Fibroblast of villous mesenchyme (primary cell): ENCODE data around the gene FERD3L. TPM values are rescaled to one million over a fixed set of nuclear protein-coding genes. Genes with fewer than 3 reads are reported as not detected.

Experiments
- DNase-seq: peaks from one replicate; pipeline ENCODE4 v3.0.0-alpha.2; 2010; ENCODE audit warnings: low read depth
- H3K4me3 ChIP-seq: 2 replicates; pipeline ENCODE4 v1.5.1; 2011; ENCODE audit warnings: low read depth, mild to moderate bottlenecking, low read length
- total RNA-seq: library from RNA; depleted of rRNA; stranded (reverse); fragments of >200 nt; gene quantifications from 2 replicates; pipeline ENCODE4 v1.2.3, GENCODE V29; 2012
- TF ChIP-seq, protein P1 (sequence below): IDR thresholded peaks from 2 replicates; pipeline ENCODE4 v1.5.1; 2012; ENCODE audit warnings: low read depth, mild to moderate bottlenecking, low read length; ENCODE audit not compliant: insufficient read depth

The FERD3L gene
- total RNA-seq, 1 donor = not detected

DNA sequence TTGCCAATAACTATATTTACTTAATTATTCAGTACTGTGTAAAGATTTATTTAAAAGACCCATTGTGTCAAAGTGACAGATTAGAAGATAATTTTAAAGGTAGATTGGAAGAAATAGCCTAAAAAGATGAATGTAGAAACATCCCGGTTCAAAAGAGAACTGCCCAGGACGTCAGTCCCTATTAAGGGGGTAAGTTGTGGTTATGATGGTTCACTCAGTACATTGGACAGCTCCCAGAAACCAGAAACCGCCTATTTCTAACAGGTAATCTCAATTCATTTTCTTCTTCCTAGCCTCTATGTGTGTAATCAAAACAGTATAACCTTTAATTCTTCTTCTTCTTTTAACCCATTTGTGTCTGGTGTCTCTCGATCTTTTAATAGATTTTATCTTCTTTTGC lies 1.5 kb upstream of the FERD3L start:
- TF ChIP-seq, protein P1, sequence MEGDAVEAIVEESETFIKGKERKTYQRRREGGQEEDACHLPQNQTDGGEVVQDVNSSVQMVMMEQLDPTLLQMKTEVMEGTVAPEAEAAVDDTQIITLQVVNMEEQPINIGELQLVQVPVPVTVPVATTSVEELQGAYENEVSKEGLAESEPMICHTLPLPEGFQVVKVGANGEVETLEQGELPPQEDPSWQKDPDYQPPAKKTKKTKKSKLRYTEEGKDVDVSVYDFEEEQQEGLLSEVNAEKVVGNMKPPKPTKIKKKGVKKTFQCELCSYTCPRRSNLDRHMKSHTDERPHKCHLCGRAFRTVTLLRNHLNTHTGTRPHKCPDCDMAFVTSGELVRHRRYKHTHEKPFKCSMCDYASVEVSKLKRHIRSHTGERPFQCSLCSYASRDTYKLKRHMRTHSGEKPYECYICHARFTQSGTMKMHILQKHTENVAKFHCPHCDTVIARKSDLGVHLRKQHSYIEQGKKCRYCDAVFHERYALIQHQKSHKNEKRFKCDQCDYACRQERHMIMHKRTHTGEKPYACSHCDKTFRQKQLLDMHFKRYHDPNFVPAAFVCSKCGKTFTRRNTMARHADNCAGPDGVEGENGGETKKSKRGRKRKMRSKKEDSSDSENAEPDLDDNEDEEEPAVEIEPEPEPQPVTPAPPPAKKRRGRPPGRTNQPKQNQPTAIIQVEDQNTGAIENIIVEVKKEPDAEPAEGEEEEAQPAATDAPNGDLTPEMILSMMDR = no peak
- peak; percentile 37 for DNase-seq
- no peak overlapping the region for H3K4me3 ChIP-seq

DNA sequence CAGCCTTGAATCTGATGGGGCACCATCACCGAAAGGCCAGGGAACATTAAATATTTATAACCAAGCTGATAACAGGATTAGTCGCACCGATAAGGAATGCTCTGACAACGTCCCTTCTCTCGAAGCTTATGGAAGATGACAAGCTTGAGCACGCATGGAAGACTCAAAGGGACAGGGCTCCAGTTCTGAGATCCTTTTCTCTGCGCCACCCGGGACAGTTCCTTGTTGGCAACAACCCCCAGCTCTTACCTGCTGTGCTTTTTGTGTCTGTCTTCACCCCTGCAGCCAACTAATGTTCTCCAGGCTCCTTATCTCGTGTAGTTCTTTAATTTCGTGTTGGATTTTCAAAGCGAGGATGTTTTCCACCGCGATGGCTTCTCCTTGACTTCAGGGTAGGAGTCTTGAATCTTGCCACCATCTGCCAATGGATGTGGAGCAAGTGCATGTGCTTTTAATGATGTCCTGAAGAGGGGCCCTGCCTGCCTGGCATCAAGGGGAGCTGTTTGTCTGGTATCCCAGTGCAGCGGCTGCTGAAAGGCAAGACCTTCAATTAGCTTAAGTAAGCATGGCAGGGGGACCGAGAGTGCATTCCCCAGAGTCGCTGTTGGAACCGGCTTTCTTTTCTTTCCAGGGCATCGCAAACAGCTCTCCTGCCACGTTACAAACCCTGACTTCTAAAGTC lies 354 bp upstream of the FERD3L start:
- DNase-seq = no peak
- TF ChIP-seq, protein P1 = no peak
- no peak overlapping the region for H3K4me3 ChIP-seq

- no peak overlapping the region for H3K4me3 ChIP-seq
- TF ChIP-seq, protein P1 = no peak
- DNase-seq = no peak
Measured at GRCh38 chr7:19143881-19144574, 1.2 kb downstream of the FERD3L start.

DNA sequence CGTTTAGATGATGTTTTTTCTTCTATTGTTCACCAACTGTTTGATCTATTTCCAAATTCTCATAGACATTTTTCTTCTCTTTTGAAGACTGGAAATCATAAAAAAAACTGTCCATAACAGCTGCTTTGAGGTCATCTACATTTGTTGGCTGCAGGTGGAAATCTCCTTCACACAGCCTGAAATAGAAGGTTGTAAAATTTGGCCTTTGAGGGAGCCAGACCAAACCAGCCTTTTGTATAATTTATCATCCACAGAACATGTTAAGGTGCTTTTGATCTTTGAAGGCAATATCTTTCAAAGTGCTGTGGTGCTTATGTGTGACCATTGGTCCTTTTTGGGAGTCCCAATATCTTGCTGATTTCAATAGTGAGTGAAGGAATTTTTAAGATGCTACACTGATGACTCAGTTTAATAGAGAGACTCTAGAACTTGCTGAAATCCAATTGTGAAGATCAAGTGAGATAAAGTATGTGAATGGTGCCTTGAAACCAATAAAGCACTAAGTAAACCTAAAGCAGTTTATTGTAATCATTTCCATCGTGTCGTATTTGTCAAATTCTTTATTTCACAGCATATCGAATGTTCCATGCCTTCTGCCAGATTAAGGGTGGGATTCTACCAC lies 5.4 kb downstream of the FERD3L start:
- no peak for DNase-seq
- TF ChIP-seq, protein P1 = no peak
- H3K4me3 ChIP-seq = no peak overlapping the region

DNA sequence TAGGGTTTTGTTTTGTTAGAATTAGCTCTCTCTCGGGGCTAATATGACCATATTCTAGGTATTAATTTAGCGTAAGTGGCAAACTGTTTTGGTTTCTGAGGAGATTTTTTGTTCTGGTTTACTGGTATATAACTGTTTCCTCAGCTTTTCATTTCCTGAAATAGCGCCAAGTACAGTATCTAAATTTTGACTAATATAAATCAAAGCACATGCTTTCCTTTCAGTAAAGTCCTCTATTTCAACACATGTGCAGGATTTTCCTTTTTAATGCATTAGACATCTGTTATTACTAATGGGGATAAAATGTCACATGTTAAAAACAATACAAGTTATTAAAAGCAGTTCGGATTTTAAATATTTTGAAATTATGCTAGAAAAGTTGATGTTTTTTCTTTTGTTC lies 11.3 kb downstream of the FERD3L start:
- TF ChIP-seq, protein P1 = no peak
- DNase-seq = peak; percentile 25
- H3K4me3 ChIP-seq = no peak overlapping the region

GRCh38 chr7:19133390-19133789 lies 11.8 kb downstream of the FERD3L start:
- H3K4me3 ChIP-seq = no peak overlapping the region
- DNase-seq = no peak
- TF ChIP-seq, protein P1 = no peak
